Stimulated activated CD8-positive, alpha-beta memory T cell treated with anti-CD3 and anti-CD28 coated beads, Interleukin-15, amount 100 ng/mL, for 4 hours (primary cell): ENCODE results near the gene GALNT8.
"Not testable (repeated sequence)": the region's sequence is repeated elsewhere in the genome, so short reads cannot be mapped to it uniquely, and the experiment has no call there.

Experiments used
- DNase-seq, 2 donors: peaks; one replicate each; pipeline ENCODE4 v3.0.0-alpha.2; 2020; ENCODE audit warnings: low read depth in 2 of 2

Gene GALNT8

GRCh38 chr12:4719821-4720636 lies at the start of gene GALNT8:
Gene GALNT8 (plus strand): TSS chr12:4720400. CDS start chr12:4720678, 278 bp downstream.
- no peak for DNase-seq

- DNase-seq = no peak
Observed at GRCh38 chr12:4679711-4680110, 40.5 kb upstream of the GALNT8 start.

- no peak for DNase-seq
Observed at GRCh38 chr12:4681732-4682131, 38.5 kb upstream of the GALNT8 start.

- no peak for DNase-seq
Observed at GRCh38 chr12:4685317-4685716, 34.9 kb upstream of the GALNT8 start.

GRCh38 chr12:4690760-4691159 lies 29.4 kb upstream of the GALNT8 start:
- no peak for DNase-seq

GRCh38 chr12:4700621-4701026 lies 19.6 kb upstream of the GALNT8 start:
- no peak for DNase-seq

- no peak for DNase-seq
Observed at GRCh38 chr12:4701395-4702190, 18.6 kb upstream of the GALNT8 start.

GRCh38 chr12:4703676-4704075 lies 16.5 kb upstream of the GALNT8 start:
- no peak for DNase-seq

GRCh38 chr12:4705824-4706223 lies 14.4 kb upstream of the GALNT8 start:
- no peak for DNase-seq

- no peak for DNase-seq
Observed at GRCh38 chr12:4707306-4707705, 12.9 kb upstream of the GALNT8 start.

- no peak for DNase-seq
Observed at GRCh38 chr12:4710113-4710512, 10.1 kb upstream of the GALNT8 start.

- no peak for DNase-seq
Observed at GRCh38 chr12:4714879-4715278, 5.3 kb upstream of the GALNT8 start.

- no peak for DNase-seq
Observed at GRCh38 chr12:4717806-4718205, 2.4 kb upstream of the GALNT8 start.

GRCh38 chr12:4720637-4720995 lies 416 bp downstream of the GALNT8 start:
- no peak for DNase-seq

GRCh38 chr12:4721587-4721986 lies 1.4 kb downstream of the GALNT8 start:
- not testable (repeated sequence) for DNase-seq

- no peak for DNase-seq
Observed at GRCh38 chr12:4723226-4723625, 3.0 kb downstream of the GALNT8 start.

- no peak for DNase-seq
Observed at GRCh38 chr12:4725057-4725456, 4.9 kb downstream of the GALNT8 start.

- no peak for DNase-seq
Observed at GRCh38 chr12:4734625-4735340, 14.6 kb downstream of the GALNT8 start.

- no peak for DNase-seq
Observed at GRCh38 chr12:4736091-4736490, 15.9 kb downstream of the GALNT8 start.

GRCh38 chr12:4738541-4738940 lies 18.3 kb downstream of the GALNT8 start:
- DNase-seq = no peak

- DNase-seq = no peak
Observed at GRCh38 chr12:4742416-4742970, 22.3 kb downstream of the GALNT8 start.

GRCh38 chr12:4743046-4743445 lies 22.8 kb downstream of the GALNT8 start:
- DNase-seq = no peak
